HL-60/S4 (cell line): ENCODE data around the gene PPP2R1B.
"Not testable (repeated sequence)": the region's sequence is repeated elsewhere in the genome, so short reads cannot be mapped to it uniquely, and the experiment has no call there.

Experiments
- in situ Hi-C: fragments of 300-500 bp; cut with MboI; formaldehyde crosslinking; loops from 2 replicates; pipeline ENCODE4 v1.14.3; 2022; ENCODE audit warnings: low sequenced_read_pairs

Gene PPP2R1B

GRCh38 chr11:111729831-111730311 is 36.3 kb downstream of the PPP2R1B start:
- in situ Hi-C loops = no loop called here

DNA sequence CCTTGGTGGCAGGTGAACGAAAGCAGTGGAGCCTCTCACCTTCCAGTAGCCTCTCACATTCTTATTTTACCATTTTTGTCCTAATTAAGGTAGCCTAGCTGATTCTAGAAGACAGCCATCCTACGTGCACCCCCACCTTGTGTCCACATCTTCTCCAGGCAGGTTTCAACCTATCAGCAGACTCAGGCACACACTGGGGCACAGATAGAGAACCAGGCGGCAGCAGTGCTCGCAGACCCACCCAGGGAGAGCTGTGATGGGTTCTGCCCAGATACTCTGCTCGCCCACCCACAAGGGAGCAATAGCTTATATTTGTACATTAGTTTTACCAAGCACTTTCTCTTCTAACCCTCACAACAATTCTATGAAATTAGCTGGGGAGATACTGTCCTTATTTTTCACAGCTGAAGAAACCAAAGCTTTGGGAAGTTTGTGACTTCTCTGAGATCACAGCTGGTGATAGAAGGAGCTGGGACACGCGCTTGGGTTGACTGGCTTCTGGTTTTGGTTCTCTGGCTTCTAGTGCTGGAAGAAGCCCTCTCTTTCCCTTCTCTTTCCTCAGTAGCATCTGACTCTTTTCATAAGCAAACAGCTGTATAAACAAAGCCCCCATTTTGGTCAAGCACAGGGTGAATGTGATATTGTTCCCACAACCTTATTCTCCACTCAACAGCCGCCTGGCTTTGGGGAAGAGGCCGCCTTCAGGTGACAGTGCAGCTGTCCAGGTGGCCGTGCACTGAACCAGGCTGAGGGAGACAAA is 36.9 kb downstream of the PPP2R1B start:
- in situ Hi-C loops = no loop called here

DNA sequence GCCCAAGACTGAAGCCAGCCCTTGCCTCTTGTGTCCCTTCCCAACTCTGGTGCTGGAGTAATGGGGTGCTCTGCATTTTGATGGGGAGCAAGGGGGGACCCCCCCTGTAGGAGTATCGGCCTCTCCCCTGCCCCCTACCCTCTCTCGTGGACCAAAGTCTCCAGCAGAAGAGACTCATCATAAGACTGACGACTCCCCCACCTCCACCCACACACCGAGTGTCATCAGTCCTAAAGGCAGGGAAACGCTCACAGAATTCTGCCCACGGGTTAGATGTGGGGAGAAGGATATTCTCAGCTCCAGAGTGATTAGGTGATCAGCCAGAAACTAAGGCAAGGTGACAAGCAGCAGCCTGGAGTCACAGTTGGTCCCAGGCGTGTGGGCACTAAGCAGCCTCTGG is 38.8 kb downstream of the PPP2R1B start:
- in situ Hi-C loops = no loop called here

DNA sequence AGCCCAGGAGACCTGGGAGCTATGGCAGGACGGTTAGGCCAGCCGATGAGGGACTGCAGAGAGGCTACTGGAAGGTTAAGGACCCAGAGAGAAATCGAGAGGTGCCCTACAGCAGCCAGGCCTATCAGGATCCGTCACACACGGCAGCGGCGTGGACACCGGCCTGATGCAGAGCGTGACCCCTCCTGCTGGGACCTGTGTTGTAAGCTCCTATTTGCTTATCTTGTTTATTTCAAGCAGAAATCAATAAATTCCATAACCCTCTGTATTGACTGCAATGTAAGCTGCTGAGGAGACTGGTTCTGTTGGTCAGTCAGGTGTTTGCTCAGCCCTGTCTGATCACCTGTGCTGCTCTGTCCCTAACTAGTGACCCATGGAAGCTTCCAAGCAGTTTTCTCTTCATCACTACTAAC is 39.9 kb downstream of the PPP2R1B start:
- in situ Hi-C loops = no loop called here

- in situ Hi-C loops = no loop called here
Observed at GRCh38 chr11:111725621-111726020, 40.6 kb downstream of the PPP2R1B start.

DNA sequence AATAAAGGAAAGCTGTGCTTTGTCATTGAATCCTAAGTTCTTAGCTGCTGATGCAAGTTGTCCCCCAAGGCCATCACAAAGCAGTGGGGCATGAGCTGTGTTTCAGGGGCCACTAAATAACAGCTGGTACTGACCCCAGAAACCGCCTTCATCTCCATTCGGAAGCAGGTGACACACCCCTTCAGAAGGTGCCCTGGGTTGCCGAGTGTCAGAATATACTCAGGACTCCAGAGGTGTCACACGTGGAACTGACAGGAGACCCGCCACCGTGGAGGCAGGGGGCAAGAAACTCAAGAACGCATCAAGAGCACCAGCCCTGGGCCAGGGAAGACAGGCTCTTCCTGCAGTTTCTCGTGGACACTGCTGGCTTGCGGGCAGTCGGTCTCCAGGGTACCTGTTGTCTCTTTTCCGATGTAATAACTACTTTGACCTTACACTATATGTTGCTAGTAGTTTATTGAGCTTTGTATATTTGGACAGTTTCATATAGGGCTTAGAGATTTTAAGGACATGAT is 41.5 kb downstream of the PPP2R1B start:
- in situ Hi-C loops = no loop called here

- in situ Hi-C loops = no loop called here
Observed at GRCh38 chr11:111723595-111723994, 42.6 kb downstream of the PPP2R1B start.

DNA sequence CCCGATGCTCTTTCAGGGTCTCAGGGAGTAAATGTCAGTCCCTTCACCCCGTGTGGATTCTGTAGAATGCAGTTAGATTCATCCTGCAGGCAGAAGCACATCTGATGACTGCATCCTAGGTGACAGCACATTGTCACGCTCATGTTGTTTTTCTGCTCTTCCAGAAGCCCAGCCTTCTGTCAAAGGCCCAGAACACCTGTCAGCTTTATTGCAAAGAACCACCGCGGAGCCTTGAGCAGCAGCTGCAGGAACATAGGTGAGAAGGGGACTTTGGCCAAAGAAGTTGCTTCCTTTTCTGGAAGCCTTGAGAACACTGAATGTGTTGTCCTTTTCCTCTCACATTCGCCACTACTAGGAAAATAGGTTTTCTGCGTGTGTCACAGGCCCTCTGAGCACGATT is 43.7 kb downstream of the PPP2R1B start:
- in situ Hi-C loops = no loop called here

GRCh38 chr11:111720801-111721494 is 45.2 kb downstream of the PPP2R1B start:
- in situ Hi-C loops = no loop called here

GRCh38 chr11:111719379-111719778 is 46.8 kb downstream of the PPP2R1B start:
- in situ Hi-C loops = no loop called here

- in situ Hi-C loops = no loop called here
Observed at GRCh38 chr11:111718859-111719258, 47.3 kb downstream of the PPP2R1B start.

DNA sequence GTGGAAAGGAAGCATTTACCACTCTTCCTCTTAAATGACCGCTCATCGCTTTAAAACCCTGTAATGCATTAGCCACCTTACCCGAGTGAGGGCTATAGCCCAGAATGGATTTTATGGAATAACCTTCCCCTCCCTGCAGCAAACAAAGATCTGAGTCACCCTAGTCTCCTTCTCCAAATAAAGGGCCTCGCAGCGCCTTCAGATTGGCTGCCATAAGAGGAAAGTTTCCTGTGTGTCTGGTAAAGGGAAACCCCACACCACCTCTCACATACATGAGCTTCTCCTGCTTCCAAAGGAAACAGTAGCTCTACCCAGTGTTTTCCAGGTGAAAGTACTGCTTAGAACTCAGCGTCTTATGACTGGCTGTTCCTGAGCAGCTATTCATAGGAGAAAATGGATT is 47.8 kb downstream of the PPP2R1B start:
- in situ Hi-C loops = no loop called here

GRCh38 chr11:111717660-111718059 is 48.5 kb downstream of the PPP2R1B start:
- in situ Hi-C loops = not testable (repeated sequence)

DNA sequence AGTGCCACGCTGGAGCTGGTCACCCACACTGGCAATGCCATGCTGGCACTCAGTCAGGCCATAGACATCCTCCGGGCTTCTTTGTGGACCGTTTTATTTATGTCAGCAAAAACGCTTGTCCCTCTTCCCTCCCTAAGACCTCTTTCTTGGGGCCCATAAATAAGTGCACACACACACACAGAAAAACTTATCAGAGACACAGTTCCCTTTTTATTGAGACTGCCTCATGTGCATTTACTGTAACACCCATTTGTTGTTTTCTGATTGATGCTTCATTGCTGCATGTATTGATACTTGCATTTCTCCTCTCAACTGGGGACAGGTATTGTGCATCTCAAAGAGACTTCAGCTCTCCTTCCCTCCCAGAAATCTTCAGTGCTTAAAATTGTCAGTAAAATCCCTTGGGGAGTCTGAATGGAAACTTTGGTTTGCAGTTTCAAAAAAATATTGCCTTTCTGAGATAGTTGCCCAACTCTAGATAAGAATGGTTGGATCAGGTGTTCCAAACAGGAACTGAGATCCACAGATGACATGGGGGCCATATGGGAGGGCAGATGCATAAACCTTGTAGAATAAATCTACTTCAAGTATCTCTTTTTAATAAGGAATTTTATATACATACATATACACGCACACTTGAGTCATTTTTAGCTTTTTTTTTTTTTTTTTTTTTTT is 50.9 kb downstream of the PPP2R1B start:
- in situ Hi-C loops = no loop called here

DNA sequence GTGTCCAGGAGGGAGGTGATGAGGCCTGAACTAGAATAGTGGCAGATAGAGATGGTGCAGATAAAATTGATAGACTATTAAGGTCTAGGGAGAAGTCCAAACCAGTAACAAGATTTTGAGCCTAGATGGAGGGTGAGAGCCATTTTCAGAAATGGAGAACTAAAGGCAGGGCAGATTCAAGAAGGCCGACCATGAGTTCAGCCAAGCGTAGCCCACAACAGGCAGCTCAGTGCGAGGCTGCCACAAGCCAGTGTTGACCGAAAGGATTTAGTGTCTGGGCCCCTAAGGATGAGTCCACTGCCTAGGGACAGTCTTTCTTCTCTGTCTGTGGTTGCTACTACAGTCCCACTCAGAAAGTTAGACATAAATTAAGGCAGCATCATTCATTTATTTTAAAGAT is 51.7 kb downstream of the PPP2R1B start:
- in situ Hi-C loops = no loop called here

DNA sequence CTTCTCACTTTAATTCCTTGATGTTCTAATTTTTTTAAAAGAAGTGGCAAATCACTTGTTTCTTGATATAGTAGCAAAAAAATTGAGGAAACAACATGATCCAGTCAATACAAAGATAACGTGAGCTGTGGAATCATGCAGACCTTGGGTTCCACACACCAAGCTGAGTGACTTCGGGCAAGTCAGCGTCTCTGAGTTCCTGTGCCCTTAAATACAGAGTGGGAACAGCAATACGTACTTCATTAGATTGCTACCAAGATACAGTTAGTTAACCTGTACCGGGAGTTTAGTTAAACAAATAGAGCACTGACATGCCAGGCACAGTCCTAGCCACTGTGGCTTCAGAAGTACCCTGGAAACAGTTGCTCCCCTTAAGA is 58.5 kb downstream of the PPP2R1B start:
- in situ Hi-C loops = no loop called here

- in situ Hi-C loops = no loop called here
Observed at GRCh38 chr11:111707039-111707690, 59.0 kb downstream of the PPP2R1B start.

DNA sequence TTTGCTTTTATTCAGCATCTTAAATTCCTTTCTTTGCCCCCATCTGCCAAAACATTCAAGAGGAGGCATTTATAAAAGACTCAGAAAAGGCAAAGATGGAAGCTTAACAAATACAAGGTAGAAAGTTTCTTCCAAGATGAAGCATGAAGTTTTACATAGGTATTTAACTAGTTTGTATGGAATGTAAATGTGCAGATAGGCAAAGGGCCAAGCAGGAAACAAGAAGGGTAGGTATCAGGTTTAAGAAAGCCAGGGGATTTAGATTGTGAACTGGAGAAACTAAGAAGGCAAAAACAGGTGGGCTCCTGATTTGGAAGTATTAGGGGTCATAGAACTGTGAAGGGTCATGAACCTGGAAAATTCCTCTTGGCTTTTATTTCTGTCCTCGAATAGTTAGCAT is 62.6 kb downstream of the PPP2R1B start:
- in situ Hi-C loops = no loop called here

DNA sequence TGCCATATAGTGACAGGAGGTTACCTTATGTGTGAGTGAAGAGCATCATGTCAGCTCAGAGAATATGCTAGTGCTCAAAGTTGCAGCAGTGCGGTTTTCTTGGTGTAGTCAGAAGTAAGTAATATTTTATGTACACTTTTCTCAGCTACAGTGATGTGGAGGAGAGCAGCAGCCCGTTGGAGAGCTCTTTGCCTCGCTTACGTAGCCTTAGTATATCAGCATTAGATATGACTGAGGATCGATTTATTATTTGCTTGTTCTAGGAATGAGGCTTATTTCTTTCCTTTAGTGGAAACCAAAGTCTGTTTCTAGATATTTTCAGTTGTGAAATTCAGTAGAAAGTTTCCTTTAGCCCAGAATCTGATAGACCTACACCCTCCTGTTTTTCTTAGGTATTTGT is 63.6 kb downstream of the PPP2R1B start:
- in situ Hi-C loops = no loop called here

DNA sequence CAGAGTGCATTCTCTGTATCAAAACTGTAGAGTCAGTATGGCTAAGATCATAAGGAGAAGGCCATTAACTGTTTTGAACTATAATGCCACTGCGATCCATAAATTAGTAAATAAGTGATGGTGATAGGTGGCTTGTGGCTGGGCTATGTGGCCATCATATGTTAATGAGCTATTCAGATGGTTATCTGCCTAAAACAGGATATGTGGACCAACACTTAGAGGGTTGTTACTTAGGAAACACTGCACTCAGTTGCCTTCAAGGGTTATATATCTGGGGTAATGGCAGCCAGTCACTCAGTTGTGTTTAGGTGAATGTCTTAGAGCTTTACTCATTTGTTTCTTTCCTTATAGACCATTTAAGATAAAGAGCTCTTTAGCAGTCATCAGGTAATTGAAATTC is 66.0 kb downstream of the PPP2R1B start:
- in situ Hi-C loops = no loop called here

- in situ Hi-C loops = no loop called here
Observed at GRCh38 chr11:111699579-111700156, 66.5 kb downstream of the PPP2R1B start.
